Measurements from ENCODE around the gene RASL10A.

The RASL10A gene

GRCh38 chr22:29269731-29270474 is 45.6 kb downstream of the RASL10A start:
- peak overlapping the region; percentile 100 for H3K27ac ChIP-seq
- TF ChIP-seq CTCF (conservative IDR thresholded peaks at IDR 0.05) (no peak), ZFX (IDR thresholded peaks at IDR 0.05) (no peak)

- H3K27ac ChIP-seq, result peak overlapping the region; percentile 100
- no peak for TF ChIP-seq ZFX (IDR thresholded peaks at IDR 0.05)
- no peak for TF ChIP-seq CTCF (conservative IDR thresholded peaks at IDR 0.05)
These were observed 46.3 kb downstream of the RASL10A start for GRCh38 chr22:29269230-29269604.

GRCh38 chr22:29268511-29269229 is 46.8 kb downstream of the RASL10A start:
- H3K27ac ChIP-seq, result peak overlapping the region; percentile 100
- TF ChIP-seq CTCF (conservative IDR thresholded peaks at IDR 0.05), result no peak
- TF ChIP-seq ZFX (IDR thresholded peaks at IDR 0.05), result peak; percentile 90

GRCh38 chr22:29267858-29268510 is 47.5 kb downstream of the RASL10A start, which contains the start of the genes EWSR1 and RHBDD3:
EWSR1 (plus strand) TSS chr22:29268268; CDS start chr22:29268337, 69 bp downstream.
RHBDD3 (minus strand) TSS chr22:29267981; CDS start chr22:29265626, 2,355 bp downstream.
- H3K27ac ChIP-seq, result peak within 1 kb of the TSS; percentile 100
- TF ChIP-seq ZFX (IDR thresholded peaks at IDR 0.05) (no peak), CTCF (conservative IDR thresholded peaks at IDR 0.05) (no peak)

DNA sequence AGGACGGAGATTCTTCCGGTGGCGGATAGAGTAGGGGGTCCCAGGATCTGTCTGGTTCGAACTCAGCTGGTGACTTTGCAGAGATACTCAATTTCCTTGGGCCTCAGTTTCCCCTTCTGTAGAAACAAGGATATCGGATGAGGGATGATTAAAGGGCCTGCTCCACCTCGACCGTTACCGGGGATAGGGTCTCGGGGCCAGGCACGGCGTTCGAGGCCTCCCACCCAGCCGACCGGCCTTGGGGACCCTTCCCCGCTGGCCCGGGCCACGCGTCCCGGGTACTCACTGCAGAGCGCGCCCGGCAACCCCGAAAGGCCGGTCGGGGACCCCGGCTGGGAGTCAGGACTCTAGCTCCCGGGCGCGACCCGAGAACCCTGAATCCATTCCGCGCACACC is 48.0 kb downstream of the RASL10A start:
- no peak for TF ChIP-seq CTCF (conservative IDR thresholded peaks at IDR 0.05)
- TF ChIP-seq ZFX (IDR thresholded peaks at IDR 0.05), result peak; percentile 80; the same call in 1 of the 2 replicates
- H3K27ac ChIP-seq, result peak overlapping the region; percentile 100

DNA sequence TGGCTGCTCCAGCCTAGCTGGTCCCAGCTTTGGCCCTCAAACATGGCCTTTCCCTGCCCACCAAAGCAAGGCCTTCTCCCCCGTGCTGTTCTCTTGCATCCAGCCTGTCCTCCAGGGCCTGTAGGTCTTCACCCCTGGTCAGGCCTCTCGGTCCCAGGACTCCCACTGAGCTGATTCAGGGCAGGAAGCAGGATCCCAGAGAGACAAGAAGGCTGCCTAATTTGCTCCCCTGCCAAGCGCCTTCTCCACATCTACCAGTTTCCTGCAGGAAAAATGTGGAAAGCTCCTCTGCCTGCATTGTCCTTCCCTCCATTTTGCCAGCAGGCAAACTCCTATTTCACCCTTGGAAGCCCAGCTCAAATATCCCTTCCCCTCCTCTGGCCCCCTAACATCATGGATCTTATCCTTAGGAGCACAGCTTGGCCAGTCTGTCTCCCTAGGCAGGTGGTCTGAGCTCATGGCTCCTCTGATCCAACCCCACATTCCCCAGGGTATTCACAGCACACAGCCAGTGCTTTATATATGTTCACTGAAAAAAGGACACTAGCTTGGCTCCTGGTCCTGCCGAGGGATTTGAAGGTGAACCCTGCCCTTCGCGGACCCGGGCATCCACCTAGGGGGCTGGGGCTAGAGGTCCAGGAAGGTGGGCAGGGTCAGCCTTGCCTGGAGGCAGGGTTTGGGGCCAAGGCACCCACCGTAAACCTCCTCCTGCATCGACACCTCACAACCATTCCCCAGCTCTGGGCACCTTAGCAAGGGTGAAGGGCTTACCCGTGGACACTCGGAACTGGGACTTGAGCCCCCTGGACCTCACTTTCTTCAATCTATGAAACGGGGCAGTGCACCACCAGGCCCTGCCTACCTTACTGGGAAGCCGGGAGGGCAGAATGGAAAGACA is 48.7 kb downstream of the RASL10A start:
- H3K27ac ChIP-seq, result peak overlapping the region; percentile 100
- TF ChIP-seq ZFX (IDR thresholded peaks at IDR 0.05) (no peak), CTCF (conservative IDR thresholded peaks at IDR 0.05) (no peak)

Data from C4-2B (cell line).